Measurements from ENCODE around the gene PTK7.
A peak's percentile ranks its signal among the peaks of the same experiment; 100 is the strongest.

Gene PTK7

GRCh38 chr6:43170417-43170930 lies 94.4 kb downstream of the PTK7 start:
- no peak for TF ChIP-seq CTCF (IDR thresholded peaks at IDR 0.05; ENCODE audit: low read depth, low read length, missing control alignments)
- DNase-seq (ENCODE audit: low read depth), result no peak
- peak overlapping the region; percentile 91 for H3K4me3 ChIP-seq (ENCODE audit: low read depth, low read length)

GRCh38 chr6:43170931-43171706 lies 95.0 kb downstream of the PTK7 start, which contains the start of gene SRF:
TSS of gene SRF (plus strand) at chr6:43171269. CDS start at chr6:43171657, 388 bp downstream.
- peak; percentile 54 for TF ChIP-seq CTCF (IDR thresholded peaks at IDR 0.05; ENCODE audit: low read depth, low read length, missing control alignments)
- peak; percentile 95 for DNase-seq (ENCODE audit: low read depth)
- peak within 1 kb of the TSS; percentile 91 for H3K4me3 ChIP-seq (ENCODE audit: low read depth, low read length)

- no peak for DNase-seq (ENCODE audit: low read depth)
- peak overlapping the region; percentile 91 for H3K4me3 ChIP-seq (ENCODE audit: low read depth, low read length)
- no peak for TF ChIP-seq CTCF (IDR thresholded peaks at IDR 0.05; ENCODE audit: low read depth, low read length, missing control alignments)
Measured at GRCh38 chr6:43171707-43172103, 95.6 kb downstream of the PTK7 start.

GRCh38 chr6:43172104-43173007 lies 96.2 kb downstream of the PTK7 start:
- no peak for TF ChIP-seq CTCF (IDR thresholded peaks at IDR 0.05; ENCODE audit: low read depth, low read length, missing control alignments)
- DNase-seq (ENCODE audit: low read depth), result no peak
- peak overlapping the region; percentile 91 for H3K4me3 ChIP-seq (ENCODE audit: low read depth, low read length)

GRCh38 chr6:43173591-43174262 lies 97.6 kb downstream of the PTK7 start:
- DNase-seq (ENCODE audit: low read depth), result no peak
- TF ChIP-seq CTCF (IDR thresholded peaks at IDR 0.05; ENCODE audit: low read depth, low read length, missing control alignments), result no peak
- H3K4me3 ChIP-seq (ENCODE audit: low read depth, low read length), result peak overlapping the region; percentile 91

GRCh38 chr6:43174263-43175112 lies 98.4 kb downstream of the PTK7 start:
- peak; percentile 99 for DNase-seq (ENCODE audit: low read depth)
- peak; percentile 6 for TF ChIP-seq CTCF (IDR thresholded peaks at IDR 0.05; ENCODE audit: low read depth, low read length, missing control alignments)
- H3K4me3 ChIP-seq (ENCODE audit: low read depth, low read length), result peak overlapping the region; percentile 91

Measured in GM12864 (cell line).